ENCODE data around the gene CASZ1.

GRCh38 chr1:10598389-10598702 lies 198.1 kb downstream of the CASZ1 start:
- TF ChIP-seq, protein P1, sequence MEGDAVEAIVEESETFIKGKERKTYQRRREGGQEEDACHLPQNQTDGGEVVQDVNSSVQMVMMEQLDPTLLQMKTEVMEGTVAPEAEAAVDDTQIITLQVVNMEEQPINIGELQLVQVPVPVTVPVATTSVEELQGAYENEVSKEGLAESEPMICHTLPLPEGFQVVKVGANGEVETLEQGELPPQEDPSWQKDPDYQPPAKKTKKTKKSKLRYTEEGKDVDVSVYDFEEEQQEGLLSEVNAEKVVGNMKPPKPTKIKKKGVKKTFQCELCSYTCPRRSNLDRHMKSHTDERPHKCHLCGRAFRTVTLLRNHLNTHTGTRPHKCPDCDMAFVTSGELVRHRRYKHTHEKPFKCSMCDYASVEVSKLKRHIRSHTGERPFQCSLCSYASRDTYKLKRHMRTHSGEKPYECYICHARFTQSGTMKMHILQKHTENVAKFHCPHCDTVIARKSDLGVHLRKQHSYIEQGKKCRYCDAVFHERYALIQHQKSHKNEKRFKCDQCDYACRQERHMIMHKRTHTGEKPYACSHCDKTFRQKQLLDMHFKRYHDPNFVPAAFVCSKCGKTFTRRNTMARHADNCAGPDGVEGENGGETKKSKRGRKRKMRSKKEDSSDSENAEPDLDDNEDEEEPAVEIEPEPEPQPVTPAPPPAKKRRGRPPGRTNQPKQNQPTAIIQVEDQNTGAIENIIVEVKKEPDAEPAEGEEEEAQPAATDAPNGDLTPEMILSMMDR (IDR thresholded peaks at IDR 0.05; ENCODE audit: poor library complexity) = no peak
- TF ChIP-seq EZH2phosphoT487 (IDR thresholded peaks at IDR 0.05; ENCODE audit: low read depth, severe bottlenecking, unreplicated experiment) (no peak), EZH2 (IDR thresholded peaks at IDR 0.05; ENCODE audit: borderline replicate concordance) (no peak)

All from hepatocyte (in vitro differentiated cells).